ENCODE data around the gene CCBE1.

CCBE1 gene

GRCh38 chr18:59620381-59620780 is 76.8 kb downstream of the CCBE1 start:
- H3K4me1 ChIP-seq (ENCODE audit: control insufficient read depth, insufficient read depth, low read length): peaks cover 31% of the 10 kb centered on the region
- H3K36me3 ChIP-seq (ENCODE audit: control insufficient read depth, insufficient read depth, low read length): no peaks in the 10 kb centered on the region
- no peak overlapping the region for H3K4me3 ChIP-seq (ENCODE audit: low read length)
- no peak overlapping the region for H3K9ac ChIP-seq (ENCODE audit: low read length)
- H3K27me3 ChIP-seq (ENCODE audit: control insufficient read depth, insufficient read depth, low read length): no peaks in the 10 kb centered on the region
- no peak overlapping the region for H3K27ac ChIP-seq (ENCODE audit: low read depth, low read length)

- Histone ChIP-seq H3K9ac (ENCODE audit: low read length) (no peak overlapping the region), H3K4me1 (ENCODE audit: control insufficient read depth, insufficient read depth, low read length) (peaks cover 31% of the 10 kb centered on the region), H3K4me3 (ENCODE audit: low read length) (no peak overlapping the region), H3K27ac (ENCODE audit: low read depth, low read length) (no peak overlapping the region), H3K27me3 (ENCODE audit: control insufficient read depth, insufficient read depth, low read length) (no peaks in the 10 kb centered on the region), H3K36me3 (ENCODE audit: control insufficient read depth, insufficient read depth, low read length) (no peaks in the 10 kb centered on the region)
Measured at GRCh38 chr18:59619816-59620215, 77.4 kb downstream of the CCBE1 start.

DNA sequence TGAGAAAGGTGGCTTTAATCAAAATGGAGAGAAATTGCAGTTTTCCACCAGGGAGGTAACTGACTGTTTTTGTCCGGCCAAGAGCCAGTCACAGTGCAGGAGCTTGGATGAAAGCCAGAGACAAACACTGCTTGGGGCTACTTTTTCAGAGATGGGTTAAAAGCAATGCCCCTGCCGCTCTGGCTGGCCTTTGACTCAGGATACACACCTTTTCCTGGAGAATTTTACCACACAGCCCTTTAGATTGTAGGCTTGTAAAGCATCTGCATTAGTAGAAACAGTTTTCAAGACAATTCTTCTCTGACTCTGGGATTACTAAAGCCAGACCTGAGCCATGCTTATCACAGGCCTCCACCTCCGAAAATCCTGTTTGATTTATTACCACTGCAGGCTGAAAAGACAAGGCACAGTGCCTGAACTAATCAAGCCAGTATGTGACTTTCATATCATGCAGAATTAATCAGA is 79.7 kb downstream of the CCBE1 start:
- no peak overlapping the region for H3K9ac ChIP-seq (ENCODE audit: low read length)

GRCh38 chr18:59616501-59616900 is 80.7 kb downstream of the CCBE1 start:
- peaks cover 21% of the 10 kb centered on the region for H3K4me1 ChIP-seq (ENCODE audit: control insufficient read depth, insufficient read depth, low read length)
- H3K27me3 ChIP-seq (ENCODE audit: control insufficient read depth, insufficient read depth, low read length): no peaks in the 10 kb centered on the region
- H3K9ac ChIP-seq (ENCODE audit: low read length): no peak overlapping the region
- H3K27ac ChIP-seq (ENCODE audit: low read depth, low read length): no peak overlapping the region
- H3K4me3 ChIP-seq (ENCODE audit: low read length): no peak overlapping the region
- H3K36me3 ChIP-seq (ENCODE audit: control insufficient read depth, insufficient read depth, low read length): no peaks in the 10 kb centered on the region

More for the DNA sequence above, 79.7 kb downstream of the CCBE1 start:
- Histone ChIP-seq H3K36me3 (ENCODE audit: control insufficient read depth, insufficient read depth, low read length) (no peaks in the 10 kb centered on the region), H3K27ac (ENCODE audit: low read depth, low read length) (no peak overlapping the region), H3K4me3 (ENCODE audit: low read length) (no peak overlapping the region), H3K27me3 (ENCODE audit: control insufficient read depth, insufficient read depth, low read length) (no peaks in the 10 kb centered on the region), H3K4me1 (ENCODE audit: control insufficient read depth, insufficient read depth, low read length) (peaks cover 21% of the 10 kb centered on the region)

GRCh38 chr18:59613903-59614302 is 83.3 kb downstream of the CCBE1 start:
- H3K36me3 ChIP-seq (ENCODE audit: control insufficient read depth, insufficient read depth, low read length): no peaks in the 10 kb centered on the region
- H3K27ac ChIP-seq (ENCODE audit: low read depth, low read length): no peak overlapping the region
- no peak overlapping the region for H3K9ac ChIP-seq (ENCODE audit: low read length)
- no peak overlapping the region for H3K4me3 ChIP-seq (ENCODE audit: low read length)
- H3K27me3 ChIP-seq (ENCODE audit: control insufficient read depth, insufficient read depth, low read length): no peaks in the 10 kb centered on the region
- peaks cover 17% of the 10 kb centered on the region for H3K4me1 ChIP-seq (ENCODE audit: control insufficient read depth, insufficient read depth, low read length)

GRCh38 chr18:59612381-59612780 is 84.8 kb downstream of the CCBE1 start:
- no peaks in the 10 kb centered on the region for H3K36me3 ChIP-seq (ENCODE audit: control insufficient read depth, insufficient read depth, low read length)
- H3K4me1 ChIP-seq (ENCODE audit: control insufficient read depth, insufficient read depth, low read length): peaks cover 15% of the 10 kb centered on the region
- no peak overlapping the region for H3K27ac ChIP-seq (ENCODE audit: low read depth, low read length)
- H3K9ac ChIP-seq (ENCODE audit: low read length): no peak overlapping the region
- H3K27me3 ChIP-seq (ENCODE audit: control insufficient read depth, insufficient read depth, low read length): no peaks in the 10 kb centered on the region
- H3K4me3 ChIP-seq (ENCODE audit: low read length): no peak overlapping the region

- Histone ChIP-seq H3K27ac (ENCODE audit: low read depth, low read length) (no peak overlapping the region), H3K27me3 (ENCODE audit: control insufficient read depth, insufficient read depth, low read length) (no peaks in the 10 kb centered on the region), H3K36me3 (ENCODE audit: control insufficient read depth, insufficient read depth, low read length) (no peaks in the 10 kb centered on the region), H3K9ac (ENCODE audit: low read length) (no peak overlapping the region), H3K4me3 (ENCODE audit: low read length) (no peak overlapping the region), H3K4me1 (ENCODE audit: control insufficient read depth, insufficient read depth, low read length) (peaks cover 10% of the 10 kb centered on the region)
Measured at GRCh38 chr18:59610546-59611140, 86.6 kb downstream of the CCBE1 start.

DNA sequence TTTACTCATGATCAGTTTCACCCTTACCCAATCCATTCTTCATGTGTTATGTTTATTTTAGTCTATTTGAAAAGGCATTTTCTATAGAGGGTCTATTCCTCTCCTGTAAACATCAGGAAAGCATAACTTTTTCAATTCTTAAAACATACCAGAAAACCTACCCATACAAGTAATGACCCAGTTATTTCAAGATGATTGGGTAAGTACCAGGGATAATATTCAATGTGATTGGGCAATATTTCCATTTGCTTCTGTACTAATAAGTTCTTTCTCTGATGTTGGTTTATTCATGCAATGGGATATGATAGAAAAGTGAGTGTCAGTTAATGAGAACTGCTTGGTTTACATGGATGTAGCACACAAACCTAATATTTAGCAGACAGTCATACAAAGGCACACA is 87.6 kb downstream of the CCBE1 start:
- H3K4me1 ChIP-seq (ENCODE audit: control insufficient read depth, insufficient read depth, low read length): peaks cover 15% of the 10 kb centered on the region
- H3K36me3 ChIP-seq (ENCODE audit: control insufficient read depth, insufficient read depth, low read length): no peaks in the 10 kb centered on the region
- no peak overlapping the region for H3K27ac ChIP-seq (ENCODE audit: low read depth, low read length)
- no peak overlapping the region for H3K4me3 ChIP-seq (ENCODE audit: low read length)
- H3K27me3 ChIP-seq (ENCODE audit: control insufficient read depth, insufficient read depth, low read length): no peaks in the 10 kb centered on the region
- H3K9ac ChIP-seq (ENCODE audit: low read length): no peak overlapping the region

DNA sequence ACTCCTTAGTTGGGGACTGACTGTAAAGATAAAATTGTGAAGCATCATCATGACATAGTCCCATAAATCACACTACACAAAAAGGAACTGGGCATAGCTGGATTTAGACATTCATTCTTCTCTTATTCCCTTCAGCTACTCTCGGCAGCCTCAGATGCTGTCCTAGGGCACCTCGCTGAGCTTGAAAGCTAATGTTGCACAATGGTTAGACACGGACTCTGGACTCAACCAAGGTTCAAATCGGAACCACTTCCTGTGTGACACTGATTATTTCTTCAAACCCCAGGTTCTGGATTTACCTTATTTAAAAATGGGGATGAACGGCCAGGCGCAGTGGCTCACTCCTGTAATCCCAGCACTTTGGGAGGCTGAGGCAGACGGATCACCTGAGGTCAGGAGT is 89.8 kb downstream of the CCBE1 start:
- H3K27ac ChIP-seq (ENCODE audit: low read depth, low read length): no peak overlapping the region
- no peaks in the 10 kb centered on the region for H3K27me3 ChIP-seq (ENCODE audit: control insufficient read depth, insufficient read depth, low read length)
- no peak overlapping the region for H3K9ac ChIP-seq (ENCODE audit: low read length)
- no peak overlapping the region for H3K4me3 ChIP-seq (ENCODE audit: low read length)
- no peaks in the 10 kb centered on the region for H3K36me3 ChIP-seq (ENCODE audit: control insufficient read depth, insufficient read depth, low read length)
- H3K4me1 ChIP-seq (ENCODE audit: control insufficient read depth, insufficient read depth, low read length): peaks cover 11% of the 10 kb centered on the region

GRCh38 chr18:59607078-59607379 is 90.2 kb downstream of the CCBE1 start:
- H3K27me3 ChIP-seq (ENCODE audit: control insufficient read depth, insufficient read depth, low read length): no peaks in the 10 kb centered on the region
- H3K36me3 ChIP-seq (ENCODE audit: control insufficient read depth, insufficient read depth, low read length): no peaks in the 10 kb centered on the region
- H3K4me3 ChIP-seq (ENCODE audit: low read length): no peak overlapping the region
- no peak overlapping the region for H3K9ac ChIP-seq (ENCODE audit: low read length)
- H3K4me1 ChIP-seq (ENCODE audit: control insufficient read depth, insufficient read depth, low read length): peaks cover 11% of the 10 kb centered on the region
- no peak overlapping the region for H3K27ac ChIP-seq (ENCODE audit: low read depth, low read length)

- Histone ChIP-seq H3K4me1 (ENCODE audit: control insufficient read depth, insufficient read depth, low read length) (peaks cover 11% of the 10 kb centered on the region), H3K9ac (ENCODE audit: low read length) (no peak overlapping the region), H3K27ac (ENCODE audit: low read depth, low read length) (no peak overlapping the region)
Measured at GRCh38 chr18:59606193-59607077, 90.8 kb downstream of the CCBE1 start.

GRCh38 chr18:59605633-59606192 is 91.5 kb downstream of the CCBE1 start:
- no peak overlapping the region for H3K9ac ChIP-seq (ENCODE audit: low read length)
- peaks cover 11% of the 10 kb centered on the region for H3K4me1 ChIP-seq (ENCODE audit: control insufficient read depth, insufficient read depth, low read length)
- H3K4me3 ChIP-seq (ENCODE audit: low read length): no peak overlapping the region
- H3K27ac ChIP-seq (ENCODE audit: low read depth, low read length): no peak overlapping the region
- H3K27me3 ChIP-seq (ENCODE audit: control insufficient read depth, insufficient read depth, low read length): no peaks in the 10 kb centered on the region
- H3K36me3 ChIP-seq (ENCODE audit: control insufficient read depth, insufficient read depth, low read length): no peaks in the 10 kb centered on the region

More at GRCh38 chr18:59606193-59607077, 90.8 kb downstream of the CCBE1 start:
- H3K36me3 ChIP-seq (ENCODE audit: control insufficient read depth, insufficient read depth, low read length): no peaks in the 10 kb centered on the region
- no peaks in the 10 kb centered on the region for H3K27me3 ChIP-seq (ENCODE audit: control insufficient read depth, insufficient read depth, low read length)
- no peak overlapping the region for H3K4me3 ChIP-seq (ENCODE audit: low read length)

Measured in rectal smooth muscle tissue (tissue), 1 donor.